GM18499 (cell line): Measurements from ENCODE around the gene BCL10.

Experiments used
- ATAC-seq: cut with Tn5 transposase; IDR thresholded peaks from one replicate; pipeline ENCODE4 v1.9.1; 2021; ENCODE audit warnings: moderate number of reproducible peaks; ENCODE audit not compliant: insufficient read depth, unreplicated experiment

Gene BCL10

DNA sequence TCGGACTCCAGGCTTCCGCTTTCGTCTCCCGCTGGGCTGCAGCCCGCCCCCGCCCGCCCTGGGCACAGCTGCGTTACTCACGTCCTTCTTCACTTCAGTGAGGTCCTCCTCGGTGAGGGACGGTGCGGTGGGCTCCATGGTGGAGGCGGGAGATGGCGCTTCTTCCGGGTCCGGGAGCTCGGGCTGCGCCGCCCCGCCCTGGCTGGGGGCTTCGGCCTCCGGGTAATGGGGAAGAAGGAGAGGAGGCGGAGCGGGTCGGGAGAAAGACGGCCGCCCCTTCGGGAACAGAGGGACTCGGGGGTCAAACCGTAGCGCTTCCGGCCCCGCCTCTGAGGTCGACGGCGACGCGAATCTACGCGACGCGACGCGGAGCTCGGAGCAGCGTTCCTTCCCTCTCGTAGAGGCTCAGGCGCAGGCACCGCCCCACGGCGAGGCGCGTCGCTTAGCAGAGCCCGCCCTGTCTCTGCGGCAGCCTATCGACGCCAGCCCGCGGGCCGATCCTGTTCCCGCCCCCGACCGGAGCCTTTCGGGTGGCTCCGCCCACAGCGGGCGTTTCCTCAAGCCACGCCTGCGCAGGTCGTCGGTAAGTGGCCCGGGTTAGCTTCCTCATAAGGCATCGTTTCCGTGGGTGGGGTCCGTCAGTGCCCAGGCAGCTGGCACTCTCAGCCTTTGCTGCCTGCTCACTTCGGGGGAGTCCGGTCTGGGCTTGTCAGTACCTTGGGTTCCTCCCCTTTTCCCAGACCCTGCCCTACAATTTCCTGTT lies at the start of gene BCL10:
Gene BCL10, minus strand, starts transcription at position 418 of the 763 bp plus-strand sequence. Its CDS starts 280 bp downstream, at position 138.
- ATAC-seq: peak; percentile 83

DNA sequence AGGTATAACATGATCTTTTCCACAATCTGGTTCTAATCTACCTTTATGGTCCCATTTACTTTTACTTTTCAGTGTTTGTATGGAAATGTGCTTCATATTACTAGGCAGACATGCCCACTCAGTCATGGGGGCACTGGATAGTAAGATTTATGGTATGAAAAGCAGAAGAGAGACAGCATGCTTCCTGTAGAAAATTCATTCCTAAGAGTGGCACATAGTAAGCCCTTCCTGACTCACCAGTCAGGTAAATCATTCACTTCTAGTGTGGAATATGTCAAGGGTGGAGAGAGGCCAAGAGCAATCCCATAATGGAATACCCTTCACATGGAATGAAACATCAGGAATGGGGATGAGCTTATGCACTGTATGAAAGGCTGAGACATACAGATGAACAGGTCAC lies 49.5 kb upstream of the BCL10 start:
- no peak for ATAC-seq

DNA sequence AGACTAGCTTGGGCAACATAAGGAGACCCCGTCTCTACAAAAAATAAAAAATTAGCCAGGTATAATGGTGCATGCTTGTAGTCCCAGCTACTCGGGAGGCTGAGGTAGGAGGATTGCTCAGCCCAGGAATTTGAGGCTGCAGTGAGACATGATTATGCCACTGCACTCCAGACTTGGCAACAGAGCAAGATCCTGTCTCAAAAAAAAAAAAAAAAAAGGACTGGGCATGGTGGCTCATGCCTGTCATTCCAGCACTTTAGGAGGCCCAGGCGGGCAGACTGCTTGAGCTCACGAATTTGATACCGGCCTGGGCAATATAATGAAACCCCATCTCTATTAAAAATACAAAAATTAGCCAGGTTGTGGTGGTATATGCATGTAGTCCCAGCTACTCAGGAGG lies 47.3 kb upstream of the BCL10 start:
- ATAC-seq: no peak

DNA sequence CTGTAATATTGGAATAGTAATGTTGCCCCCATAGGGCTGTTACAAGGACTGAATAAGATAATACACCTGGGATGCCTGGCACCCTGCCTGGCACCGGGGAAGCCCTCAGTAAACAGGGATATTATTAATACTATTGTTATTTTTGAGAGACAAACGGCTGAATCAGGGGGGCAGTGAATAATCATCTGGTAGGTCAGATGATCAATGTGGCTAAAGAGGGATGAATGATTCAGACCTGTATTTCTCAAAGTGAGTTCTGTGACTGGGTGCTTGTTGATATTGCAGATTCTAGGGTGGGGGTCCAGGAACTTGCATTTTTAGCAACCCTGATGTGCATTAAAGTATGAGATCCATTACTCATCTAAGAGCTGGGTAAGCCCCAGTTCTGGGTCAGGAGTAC lies 46.2 kb upstream of the BCL10 start:
- ATAC-seq: no peak

DNA sequence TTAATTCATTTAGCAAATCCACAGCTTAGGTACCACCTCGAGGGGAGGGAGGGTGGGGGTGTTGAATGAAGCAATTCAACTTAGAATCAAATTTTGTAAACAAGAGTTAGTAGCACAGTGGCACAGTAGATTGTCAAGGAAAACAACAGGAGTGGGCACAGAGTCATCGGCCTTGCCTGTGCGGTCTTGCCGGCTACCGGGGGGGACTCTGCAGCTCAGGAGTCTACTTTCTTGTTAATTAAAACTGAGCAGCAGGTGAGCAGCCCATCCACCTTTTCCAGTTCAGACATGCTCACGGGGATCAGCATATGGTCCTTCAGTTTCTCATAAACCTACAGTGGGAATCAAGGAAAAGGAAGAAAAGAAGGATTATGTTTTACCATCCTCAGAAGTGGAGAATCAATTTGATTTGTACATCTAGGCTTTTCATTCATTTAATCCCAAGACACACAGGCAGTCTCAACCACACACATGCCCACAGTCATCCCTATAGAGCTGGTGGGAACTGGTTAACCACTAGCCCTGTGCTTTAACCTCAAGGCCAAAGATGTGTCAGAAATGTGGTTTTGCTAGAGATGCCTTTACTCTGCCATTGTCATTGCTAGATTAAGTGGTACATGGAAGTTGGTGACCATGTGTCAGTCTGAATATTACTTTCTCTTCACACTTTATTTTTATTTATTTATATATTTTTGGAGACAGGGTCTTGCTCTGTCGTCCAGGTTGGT lies 45.0 kb upstream of the BCL10 start:
- no peak for ATAC-seq

DNA sequence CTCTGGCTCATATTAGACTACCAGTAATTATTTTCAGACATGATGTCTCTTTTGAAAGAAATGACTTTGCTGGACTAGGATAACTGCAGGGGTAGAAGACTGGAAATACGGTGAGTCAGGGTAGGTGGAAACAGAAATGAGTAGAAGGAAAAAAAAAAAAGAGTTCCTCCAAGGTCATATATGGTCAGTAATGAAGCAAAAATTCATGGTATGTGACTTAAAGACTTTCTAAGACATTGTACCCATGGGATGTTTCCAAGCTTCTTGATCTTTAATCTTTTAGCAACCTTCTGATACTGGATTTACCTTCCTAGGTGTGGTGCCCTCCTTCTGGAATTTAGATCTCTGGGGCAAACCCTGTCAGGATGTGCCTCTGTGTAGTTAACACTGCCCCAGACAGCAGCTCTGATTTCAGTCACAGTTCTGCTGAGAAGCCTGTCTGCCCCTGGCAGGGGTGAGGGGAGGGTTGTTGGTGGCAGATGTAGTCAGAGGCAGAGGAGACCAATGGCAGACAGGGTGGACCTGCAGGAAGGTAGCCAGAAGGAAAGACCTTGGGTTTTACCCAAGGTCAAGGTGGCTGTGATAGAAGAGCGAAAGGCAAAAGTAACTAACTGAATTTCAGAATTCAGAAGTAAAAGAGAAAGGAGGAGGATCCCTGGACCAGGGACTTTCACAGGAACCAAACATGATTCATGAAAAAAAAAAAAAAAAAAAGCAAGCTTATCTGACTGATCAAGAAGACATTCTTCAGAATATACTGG lies 44.1 kb upstream of the BCL10 start:
- ATAC-seq: no peak

DNA sequence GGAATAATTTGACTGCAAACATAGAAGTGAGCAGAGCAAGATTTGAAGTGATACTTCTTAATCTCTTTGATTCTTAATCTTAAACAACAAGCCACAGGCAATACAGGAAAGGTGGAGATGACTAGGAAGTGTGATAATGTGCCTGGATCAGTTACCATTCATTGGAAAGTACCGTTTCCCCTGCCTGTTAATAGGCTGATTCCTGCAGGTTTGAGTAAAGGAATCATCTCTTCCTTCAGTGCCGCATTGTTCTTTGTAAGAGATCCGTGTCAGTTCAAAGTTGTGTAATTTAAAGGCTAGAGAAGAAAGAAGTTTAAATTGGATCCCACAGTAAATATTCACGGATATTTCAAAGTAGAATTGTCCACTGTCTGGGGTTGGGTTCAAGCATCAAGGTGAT lies 43.5 kb upstream of the BCL10 start:
- ATAC-seq: no peak

DNA sequence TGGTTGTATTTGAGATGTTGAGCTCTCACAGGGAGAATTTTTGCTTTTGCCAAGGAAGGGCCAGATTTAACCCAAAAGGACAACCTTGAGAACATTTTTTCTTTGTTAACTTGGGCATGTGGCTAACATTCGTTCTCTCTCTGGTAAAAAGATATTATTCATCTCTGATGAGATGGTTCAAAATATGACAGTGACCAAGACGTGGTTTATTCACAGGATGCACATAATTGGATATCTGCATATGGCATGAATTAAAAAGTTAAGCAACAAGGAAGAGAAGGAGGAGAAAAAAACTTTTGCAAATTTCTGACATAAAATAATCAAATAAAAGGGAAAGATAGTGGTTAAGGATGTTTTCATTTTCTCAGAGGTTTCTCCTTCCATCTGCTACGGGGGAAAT lies 43.1 kb upstream of the BCL10 start:
- no peak for ATAC-seq

DNA sequence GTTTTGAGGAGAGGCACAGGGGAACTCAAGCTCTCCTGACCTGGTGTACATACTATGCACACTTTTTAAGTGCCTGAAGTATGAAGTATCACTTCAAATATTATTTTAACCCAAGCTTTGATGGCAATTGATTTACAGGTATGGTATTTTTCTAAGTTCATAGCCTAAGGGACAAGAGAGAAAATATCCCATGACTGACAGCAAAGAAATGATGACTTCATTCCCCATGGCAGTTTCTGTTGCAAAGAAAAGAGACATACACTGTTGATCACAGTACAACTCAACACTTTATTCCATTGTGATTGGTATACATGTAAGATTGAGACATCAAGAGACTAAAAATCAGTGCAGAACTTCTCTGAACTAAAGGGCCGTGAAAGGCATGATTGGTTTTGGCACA lies 41.8 kb upstream of the BCL10 start:
- no peak for ATAC-seq

DNA sequence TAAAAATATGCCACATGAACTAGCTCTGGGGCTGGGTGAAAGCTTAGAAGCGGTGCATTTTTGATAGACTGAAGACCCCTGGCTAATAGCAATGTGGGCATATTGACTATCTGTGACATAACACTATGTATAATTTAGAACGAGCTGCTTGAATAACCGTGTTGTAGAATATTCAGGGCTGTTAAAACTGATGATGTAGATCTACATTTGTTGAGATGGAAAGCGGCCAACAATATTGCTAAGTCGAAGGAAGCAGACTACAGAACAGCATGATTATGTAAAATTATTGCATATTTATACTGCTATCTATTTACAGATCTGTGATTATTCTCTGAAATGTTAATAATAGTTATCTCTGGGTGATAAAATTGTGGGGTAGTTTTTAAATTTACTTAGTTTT lies 41.1 kb upstream of the BCL10 start:
- ATAC-seq: no peak

DNA sequence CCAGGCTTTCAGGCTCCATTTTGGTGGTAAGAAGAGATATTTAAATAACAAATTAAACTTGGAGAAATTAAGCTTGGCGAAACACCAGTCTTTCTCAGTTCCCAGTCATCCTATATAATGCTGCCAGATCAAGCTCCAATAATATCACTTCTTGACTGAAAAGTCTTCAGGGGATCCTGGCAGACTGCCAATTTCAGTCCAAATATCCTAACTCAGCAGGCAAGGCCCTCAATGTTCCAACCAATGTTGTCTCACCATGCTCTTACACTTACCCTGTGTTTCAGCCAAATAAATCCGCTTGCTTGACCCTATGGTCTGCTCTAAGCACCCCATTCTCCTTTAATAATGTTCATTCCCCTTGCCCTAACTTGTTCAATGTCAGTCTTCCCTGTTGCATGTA lies 39.9 kb upstream of the BCL10 start:
- ATAC-seq: no peak

DNA sequence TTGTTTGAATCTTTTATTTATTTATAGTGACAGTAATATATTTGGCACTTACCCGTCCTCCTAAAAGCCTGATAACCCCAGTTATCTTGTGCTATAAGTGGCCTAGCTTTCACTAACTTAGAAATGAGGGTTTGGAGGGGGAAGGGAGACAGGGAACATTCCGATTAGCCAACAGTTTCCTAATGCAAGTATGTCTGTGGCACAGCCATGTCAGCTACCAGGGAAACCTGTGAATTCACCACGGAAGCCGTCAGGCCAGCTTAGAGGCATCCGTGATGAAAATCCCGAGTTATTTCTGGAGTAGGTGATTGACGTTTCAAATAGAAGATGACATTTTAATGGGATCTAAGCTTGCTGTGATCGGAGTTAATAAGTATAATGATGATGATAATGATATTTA lies 39.4 kb upstream of the BCL10 start:
- ATAC-seq: no peak

DNA sequence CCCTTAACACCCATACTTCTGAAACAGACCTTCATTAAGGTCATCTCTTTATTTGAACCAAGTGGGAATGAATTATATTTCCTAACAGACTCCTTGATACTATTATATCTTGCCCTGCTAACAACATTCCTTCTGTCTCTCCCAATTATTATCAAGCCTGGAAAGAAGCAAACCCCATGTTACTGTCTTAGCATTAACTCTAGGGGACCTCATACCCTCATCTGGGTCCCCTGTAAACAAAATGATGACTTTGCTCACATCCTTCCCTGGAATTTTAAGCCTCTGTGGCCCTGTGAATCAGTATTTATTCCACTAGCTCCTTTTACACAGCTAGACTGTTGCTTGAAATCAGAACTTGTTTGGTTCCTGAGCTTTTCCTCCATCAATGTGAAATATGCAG lies 38.3 kb upstream of the BCL10 start:
- ATAC-seq: no peak

DNA sequence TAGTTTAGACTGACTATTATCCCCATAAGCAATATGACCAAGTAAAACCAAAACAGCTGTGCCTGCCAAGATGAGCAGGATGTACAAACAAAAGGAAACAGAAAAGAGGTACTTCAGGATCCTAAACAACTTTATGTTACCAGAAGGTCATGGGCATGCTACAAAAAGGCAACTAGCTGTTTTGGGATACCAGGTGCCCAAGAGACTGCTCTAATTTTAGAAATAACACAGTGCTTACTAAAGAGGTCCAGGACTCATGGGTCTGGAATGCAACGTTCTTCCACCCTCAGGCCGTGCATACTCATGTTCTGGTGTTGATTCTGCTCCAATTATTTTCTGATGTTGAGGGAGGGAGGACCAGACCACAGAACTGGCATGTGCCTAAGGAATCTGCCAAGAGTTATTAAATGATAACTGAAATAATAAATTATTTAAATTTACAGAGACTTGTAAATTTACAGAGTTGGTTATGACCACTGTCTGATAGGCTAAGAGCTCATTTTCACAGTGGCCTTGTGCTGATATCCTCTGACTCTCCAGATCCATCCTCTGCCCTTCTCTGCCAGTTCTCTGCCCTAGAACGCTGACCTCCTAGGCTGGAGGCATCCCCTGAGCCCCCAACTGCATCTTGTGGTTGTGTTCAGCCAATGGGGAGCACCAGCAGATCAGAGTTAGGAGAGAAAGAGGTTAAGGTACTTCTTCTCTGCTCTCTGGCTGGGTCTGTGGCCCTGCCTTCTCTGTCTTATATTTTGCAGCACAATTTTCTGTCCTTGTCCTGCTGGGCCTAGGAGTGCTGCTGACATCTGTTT lies 37.7 kb upstream of the BCL10 start:
- ATAC-seq: no peak

DNA sequence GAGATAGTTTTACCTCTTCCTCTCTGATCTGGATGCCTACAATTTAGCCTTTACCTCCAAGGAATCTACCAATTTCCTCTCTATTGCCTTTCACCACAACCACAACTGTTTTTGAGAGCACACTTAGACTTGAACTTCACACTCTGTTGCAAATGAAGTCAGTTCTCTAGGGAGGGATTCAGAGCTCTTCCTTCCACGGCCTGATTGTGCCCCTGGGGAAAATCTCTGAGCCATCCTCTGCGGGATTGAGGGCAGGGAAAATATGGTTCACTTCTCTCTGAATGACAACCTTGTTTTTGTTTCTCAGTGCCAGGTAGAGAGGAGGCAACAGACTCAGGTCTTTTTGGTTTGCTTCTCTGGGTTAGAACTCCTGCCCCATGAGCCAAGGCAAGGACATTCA lies 35.4 kb upstream of the BCL10 start:
- ATAC-seq: no peak

DNA sequence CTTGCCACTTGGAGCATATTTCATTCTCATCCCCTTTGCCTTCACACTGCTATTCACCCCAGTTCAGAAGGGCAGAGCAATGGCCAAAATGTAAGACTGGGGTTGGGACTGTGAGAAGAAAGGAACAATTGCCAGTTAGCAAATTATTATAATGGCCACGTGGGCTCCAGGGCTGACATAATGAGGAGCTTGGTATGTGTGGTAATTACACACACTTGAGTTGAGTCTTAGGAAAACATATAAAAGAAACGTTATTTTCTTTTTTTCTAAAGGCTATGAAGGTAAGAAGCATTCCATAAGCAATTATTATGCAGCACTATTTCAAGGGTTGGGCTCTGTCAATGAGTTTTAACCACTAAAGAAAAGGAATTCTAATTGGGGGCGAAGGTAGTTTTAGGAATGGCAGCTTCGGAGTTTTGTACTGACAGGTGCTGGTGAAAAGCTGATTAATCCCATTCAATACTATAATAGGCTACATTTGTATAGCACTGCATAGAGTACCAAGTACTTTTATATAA lies 32.5 kb upstream of the BCL10 start:
- ATAC-seq: no peak

DNA sequence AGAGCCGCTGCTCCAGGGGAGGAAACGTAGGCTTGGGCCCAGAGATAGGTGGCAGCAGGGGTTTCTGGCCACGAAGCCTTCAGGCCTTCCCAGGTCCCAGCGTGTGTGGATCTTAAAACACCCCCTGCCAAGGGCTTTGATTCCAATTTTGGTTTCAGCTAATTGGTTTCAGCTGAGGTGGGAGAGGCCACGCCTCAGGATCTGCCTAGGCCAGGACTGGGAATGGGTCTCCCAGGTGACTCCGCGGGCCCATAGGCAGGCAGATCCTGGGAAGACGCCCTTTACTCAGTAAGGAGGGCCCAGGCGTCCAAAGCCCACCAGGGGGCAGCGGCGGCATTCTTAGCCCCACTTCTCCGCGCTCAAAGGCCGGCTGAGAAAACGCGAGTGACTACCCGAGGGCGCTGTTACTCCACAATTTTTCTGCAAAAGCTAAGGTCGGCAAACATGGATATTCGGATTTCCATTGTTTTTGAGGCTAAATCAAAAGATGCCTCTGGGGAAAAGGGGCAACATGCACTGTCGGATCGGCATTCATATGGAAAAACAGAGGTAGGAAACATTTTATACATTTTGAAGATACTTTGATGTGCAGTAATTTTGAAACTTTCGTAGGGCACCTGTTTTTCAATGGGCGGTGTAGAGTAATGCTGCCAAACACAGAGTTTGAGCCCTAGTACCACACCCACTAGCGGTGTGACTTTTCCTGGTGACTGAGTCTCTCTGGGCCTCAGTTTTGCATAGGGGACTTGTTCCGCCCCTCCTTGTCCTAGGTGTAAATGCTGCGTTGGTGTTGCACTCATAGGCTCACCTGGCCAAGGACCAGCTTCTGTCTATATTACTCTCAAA lies 31.8 kb upstream of the BCL10 start:
- peak; percentile 58 for ATAC-seq

DNA sequence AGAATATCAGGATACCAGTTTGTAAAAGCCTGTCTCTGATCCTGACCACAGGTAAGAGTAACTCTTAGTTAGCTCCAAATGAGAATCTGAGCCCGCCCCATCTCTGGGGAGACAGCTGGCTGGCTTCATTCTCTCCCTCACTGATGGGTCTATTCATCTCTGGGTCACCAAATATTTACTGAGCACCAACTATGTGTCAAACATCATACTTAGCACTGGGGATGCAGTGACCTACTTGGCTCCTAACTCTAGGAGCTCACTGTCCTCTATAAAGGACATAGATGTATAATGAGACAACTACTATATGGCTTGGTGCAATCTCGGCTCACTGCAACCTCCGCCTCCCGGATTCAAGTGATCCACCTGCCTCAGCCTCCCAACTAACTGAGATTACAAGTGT lies 29.8 kb upstream of the BCL10 start:
- ATAC-seq: no peak

DNA sequence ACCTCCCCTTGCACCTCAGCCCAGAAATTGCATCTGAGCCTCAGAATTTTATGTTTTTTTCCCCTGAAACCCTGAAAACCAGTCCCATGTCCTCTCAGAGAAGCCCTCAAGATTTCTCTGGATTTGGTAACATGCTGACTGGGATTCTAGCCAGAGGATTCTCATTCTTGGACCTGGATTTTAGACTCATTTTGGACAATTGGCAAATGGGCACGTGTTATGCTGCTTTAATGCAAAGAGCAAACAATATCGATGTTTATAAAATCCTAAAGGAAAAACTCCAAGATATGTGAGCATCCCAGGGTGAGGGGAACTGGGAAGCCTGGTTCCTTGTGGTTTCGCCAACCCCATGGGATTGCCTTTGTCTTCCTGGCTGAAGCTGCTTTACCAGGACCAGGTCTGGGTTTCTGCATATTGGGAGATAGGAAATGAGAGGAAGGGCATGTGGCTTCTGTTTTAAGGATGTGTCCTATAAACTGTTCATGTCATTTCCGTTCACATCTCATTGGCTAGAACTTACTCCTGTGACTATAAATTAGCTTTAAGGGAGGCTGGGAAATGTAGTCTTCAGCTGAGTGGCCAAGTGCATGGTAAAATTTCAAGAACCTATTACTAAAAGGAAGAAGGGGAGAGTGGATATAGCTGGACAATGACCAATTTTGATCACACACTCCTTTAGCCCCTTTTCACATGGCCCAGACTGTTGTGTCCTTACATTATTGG lies 27.2 kb upstream of the BCL10 start:
- ATAC-seq: no peak
